ENCODE measurements around the gene CCDC146.
"Not testable (repeated sequence)": the region's sequence is repeated elsewhere in the genome, so short reads cannot be mapped to it uniquely, and the experiment has no call there.

CCDC146 gene

DNA sequence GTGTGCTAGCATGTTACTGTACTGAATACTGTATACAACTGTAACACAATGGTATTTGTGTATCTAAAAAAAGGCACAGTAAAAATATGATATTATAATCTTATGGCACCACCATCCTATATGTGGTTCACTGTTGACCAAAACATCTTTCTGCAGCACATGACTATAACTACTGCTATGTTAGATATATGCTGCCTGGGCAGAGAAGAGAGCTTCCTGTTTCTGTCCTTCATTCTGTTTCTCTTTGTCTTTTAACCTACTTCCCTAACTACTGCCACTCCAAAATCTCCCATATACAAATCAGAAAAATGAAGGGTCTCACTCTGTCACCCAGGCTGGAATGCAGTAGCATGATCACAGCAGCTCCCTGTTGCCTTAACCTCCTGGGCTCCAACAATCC is 86.0 kb downstream of the CCDC146 start:
- Histone ChIP-seq H3K4me3 (ENCODE audit: low read depth, low read length) (no peak overlapping the region), H3K36me3 (ENCODE audit: control insufficient read depth, insufficient read depth, low read length) (no peaks in the 10 kb centered on the region), H3K79me2 (no peaks in the 10 kb centered on the region), H3K27ac (no peak overlapping the region), H2AFZ (no peak overlapping the region), H3K4me1 (no peaks in the 10 kb centered on the region), H3K9me3 (ENCODE audit: control insufficient read depth, low read length) (no peaks in the 10 kb centered on the region), H3K27me3 (ENCODE audit: control insufficient read depth, insufficient read depth, low read length) (no peaks in the 10 kb centered on the region), H3K4me2 (ENCODE audit: low read length) (no peak overlapping the region), H3K9ac (no peak overlapping the region)
- TF ChIP-seq, protein P1, sequence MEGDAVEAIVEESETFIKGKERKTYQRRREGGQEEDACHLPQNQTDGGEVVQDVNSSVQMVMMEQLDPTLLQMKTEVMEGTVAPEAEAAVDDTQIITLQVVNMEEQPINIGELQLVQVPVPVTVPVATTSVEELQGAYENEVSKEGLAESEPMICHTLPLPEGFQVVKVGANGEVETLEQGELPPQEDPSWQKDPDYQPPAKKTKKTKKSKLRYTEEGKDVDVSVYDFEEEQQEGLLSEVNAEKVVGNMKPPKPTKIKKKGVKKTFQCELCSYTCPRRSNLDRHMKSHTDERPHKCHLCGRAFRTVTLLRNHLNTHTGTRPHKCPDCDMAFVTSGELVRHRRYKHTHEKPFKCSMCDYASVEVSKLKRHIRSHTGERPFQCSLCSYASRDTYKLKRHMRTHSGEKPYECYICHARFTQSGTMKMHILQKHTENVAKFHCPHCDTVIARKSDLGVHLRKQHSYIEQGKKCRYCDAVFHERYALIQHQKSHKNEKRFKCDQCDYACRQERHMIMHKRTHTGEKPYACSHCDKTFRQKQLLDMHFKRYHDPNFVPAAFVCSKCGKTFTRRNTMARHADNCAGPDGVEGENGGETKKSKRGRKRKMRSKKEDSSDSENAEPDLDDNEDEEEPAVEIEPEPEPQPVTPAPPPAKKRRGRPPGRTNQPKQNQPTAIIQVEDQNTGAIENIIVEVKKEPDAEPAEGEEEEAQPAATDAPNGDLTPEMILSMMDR (IDR thresholded peaks at IDR 0.05): no peak

DNA sequence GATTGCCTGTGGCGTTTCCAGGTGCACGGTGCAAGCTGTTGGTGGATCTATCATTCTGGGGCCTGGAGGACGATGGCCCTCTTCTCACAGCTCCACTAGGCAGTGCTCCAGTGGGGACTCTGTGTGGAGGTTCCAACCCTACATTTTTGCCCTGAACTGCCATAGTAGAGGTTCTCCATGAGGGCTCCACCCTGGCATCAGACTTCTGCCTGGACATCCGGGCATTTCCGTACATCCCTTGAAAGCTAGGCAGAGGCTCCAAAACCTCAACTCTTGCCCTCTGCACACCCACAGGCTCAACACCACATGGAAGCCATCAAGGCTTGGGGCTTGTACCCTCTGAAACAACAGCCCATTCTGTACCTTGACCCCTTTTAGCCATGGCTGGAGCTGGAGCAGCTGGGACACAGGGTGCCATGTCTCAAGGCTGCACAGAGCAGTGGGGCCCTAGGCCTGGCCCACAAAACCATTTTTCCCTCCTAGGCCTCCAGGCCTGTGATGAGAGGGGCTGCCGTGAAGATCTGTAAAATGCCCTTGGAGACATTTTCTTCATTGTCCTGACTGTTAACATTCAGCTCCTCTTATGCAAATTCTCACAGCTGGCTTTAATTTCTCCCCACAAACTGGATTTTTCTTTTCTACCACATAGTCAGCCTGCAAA is 87.2 kb downstream of the CCDC146 start:
- TF ChIP-seq, protein P1 (IDR thresholded peaks at IDR 0.05): no peak
- no peaks in the 10 kb centered on the region for H3K9me3 ChIP-seq (ENCODE audit: control insufficient read depth, low read length)
- no peak overlapping the region for H3K27ac ChIP-seq
- H3K4me3 ChIP-seq (ENCODE audit: low read depth, low read length): no peak overlapping the region
- no peaks in the 10 kb centered on the region for H3K36me3 ChIP-seq (ENCODE audit: control insufficient read depth, insufficient read depth, low read length)
- H3K79me2 ChIP-seq: no peaks in the 10 kb centered on the region
- no peak overlapping the region for H3K4me2 ChIP-seq (ENCODE audit: low read length)
- H3K4me1 ChIP-seq: no peaks in the 10 kb centered on the region
- no peak overlapping the region for H2AFZ ChIP-seq
- H3K27me3 ChIP-seq (ENCODE audit: control insufficient read depth, insufficient read depth, low read length): no peaks in the 10 kb centered on the region
- H3K9ac ChIP-seq: no peak overlapping the region

DNA sequence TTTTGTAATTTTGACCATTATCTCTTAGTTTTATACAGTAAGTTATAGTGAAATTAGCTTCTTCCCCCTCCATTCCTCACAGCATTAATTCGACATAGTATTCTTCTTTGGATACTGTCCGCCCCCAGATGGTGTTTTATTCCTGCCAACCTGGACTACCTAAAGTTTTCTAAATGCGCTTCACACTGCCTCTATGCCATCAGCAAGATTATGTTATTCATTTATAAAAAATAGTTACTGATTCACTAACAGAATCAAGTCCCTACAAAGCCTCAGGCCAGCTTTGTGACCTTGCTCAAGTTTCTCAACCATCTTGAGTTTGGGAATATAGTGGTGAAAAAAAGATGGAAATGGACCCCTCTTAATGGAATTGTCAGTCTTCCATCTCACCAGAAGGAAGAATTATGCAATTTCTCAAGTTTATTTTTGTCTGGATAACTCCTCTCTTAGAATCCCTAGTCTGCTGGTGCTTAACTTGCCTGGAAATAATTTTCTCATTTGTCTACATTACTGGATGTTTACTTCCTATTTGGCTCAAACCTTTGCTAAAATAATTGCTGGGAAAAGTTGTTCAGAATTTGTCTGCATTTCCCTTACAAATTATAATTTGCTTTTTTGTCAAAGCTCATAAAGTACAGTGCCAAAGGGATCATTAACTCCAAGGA is 93.9 kb downstream of the CCDC146 start:
- H3K4me3 ChIP-seq (ENCODE audit: low read depth, low read length): no peak overlapping the region
- no peaks in the 10 kb centered on the region for H3K36me3 ChIP-seq (ENCODE audit: control insufficient read depth, insufficient read depth, low read length)
- H3K9ac ChIP-seq: no peak overlapping the region
- no peaks in the 10 kb centered on the region for H3K9me3 ChIP-seq (ENCODE audit: control insufficient read depth, low read length)
- H2AFZ ChIP-seq: no peak overlapping the region
- no peaks in the 10 kb centered on the region for H3K27me3 ChIP-seq (ENCODE audit: control insufficient read depth, insufficient read depth, low read length)
- H3K4me1 ChIP-seq: no peaks in the 10 kb centered on the region
- TF ChIP-seq, protein P1 (IDR thresholded peaks at IDR 0.05): no peak
- H3K27ac ChIP-seq: no peak overlapping the region
- no peak overlapping the region for H3K4me2 ChIP-seq (ENCODE audit: low read length)
- no peaks in the 10 kb centered on the region for H3K79me2 ChIP-seq

DNA sequence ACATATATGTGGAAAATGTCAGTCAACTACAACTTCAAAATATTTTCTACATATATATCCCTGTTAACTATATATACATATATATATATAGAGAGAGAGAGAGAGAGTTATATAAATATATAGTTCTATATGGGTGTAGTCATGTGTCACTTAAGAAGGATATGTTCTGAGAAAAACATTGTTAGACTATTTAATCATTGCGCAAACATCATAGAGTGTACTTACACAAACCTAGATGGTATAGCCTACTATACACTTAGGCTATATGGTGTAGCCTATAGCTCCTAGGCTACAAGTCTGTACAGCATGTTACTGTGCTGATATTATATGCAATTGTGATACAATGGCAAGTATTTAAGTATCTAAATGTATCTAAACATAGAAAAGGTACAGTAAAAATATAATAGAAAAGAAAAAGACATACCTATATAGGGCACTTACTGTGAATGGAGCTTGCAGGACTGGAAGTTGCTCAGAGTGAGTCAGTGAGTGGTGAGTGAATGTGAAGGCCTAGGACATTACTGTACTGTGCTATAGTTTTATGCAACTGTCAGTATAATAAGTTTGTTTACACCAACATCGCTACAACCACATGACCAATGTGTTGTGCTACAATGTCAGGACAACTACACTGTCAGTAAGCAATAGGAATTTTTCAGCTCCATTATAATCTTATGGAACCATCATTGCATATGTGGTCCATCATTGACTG is 95.2 kb downstream of the CCDC146 start:
- H3K4me2 ChIP-seq (ENCODE audit: low read length): no peak overlapping the region
- no peak overlapping the region for H3K9ac ChIP-seq
- H3K79me2 ChIP-seq: no peaks in the 10 kb centered on the region
- H3K27ac ChIP-seq: no peak overlapping the region
- no peaks in the 10 kb centered on the region for H3K9me3 ChIP-seq (ENCODE audit: control insufficient read depth, low read length)
- TF ChIP-seq, protein P1 (IDR thresholded peaks at IDR 0.05): no peak
- no peak overlapping the region for H2AFZ ChIP-seq
- H3K36me3 ChIP-seq (ENCODE audit: control insufficient read depth, insufficient read depth, low read length): no peaks in the 10 kb centered on the region
- no peaks in the 10 kb centered on the region for H3K27me3 ChIP-seq (ENCODE audit: control insufficient read depth, insufficient read depth, low read length)
- H3K4me3 ChIP-seq (ENCODE audit: low read depth, low read length): no peak overlapping the region
- no peaks in the 10 kb centered on the region for H3K4me1 ChIP-seq

DNA sequence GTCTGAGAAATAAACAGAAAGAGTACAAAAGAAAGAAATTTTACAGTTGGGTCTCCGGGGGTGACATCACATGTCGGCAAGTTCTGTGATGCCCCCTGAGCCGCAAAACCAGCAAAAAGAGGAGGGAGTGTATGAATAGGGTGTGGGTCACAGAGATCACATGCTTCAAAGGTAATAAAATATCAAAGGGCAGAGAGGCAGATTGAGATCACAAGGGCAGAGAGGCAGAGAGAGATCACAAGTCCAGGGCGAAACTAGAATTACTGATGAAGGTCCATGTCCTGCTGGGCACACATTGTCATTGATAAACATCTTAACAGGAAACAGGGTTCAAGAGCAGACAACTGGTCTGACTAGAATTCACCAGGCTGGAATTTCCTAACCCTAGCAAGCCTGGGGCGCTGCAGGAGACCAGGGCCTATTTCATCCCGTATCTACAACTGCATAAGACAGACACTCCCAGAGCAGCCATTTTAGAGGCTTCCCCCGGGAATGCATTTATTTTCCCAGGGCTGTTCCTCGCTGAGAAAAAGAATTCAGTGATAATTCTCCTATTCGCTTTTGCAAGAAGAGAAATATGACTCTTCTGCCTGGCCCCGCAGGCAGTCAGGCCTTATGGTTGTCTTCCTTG is 97.4 kb downstream of the CCDC146 start:
- H3K27ac ChIP-seq; H3K4me1 ChIP-seq; H3K4me3 ChIP-seq (ENCODE audit: low read depth, low read length); H2AFZ ChIP-seq; H3K79me2 ChIP-seq; H3K27me3 ChIP-seq (ENCODE audit: control insufficient read depth, insufficient read depth, low read length); H3K9me3 ChIP-seq (ENCODE audit: control insufficient read depth, low read length); H3K4me2 ChIP-seq (ENCODE audit: low read length); H3K9ac ChIP-seq; H3K36me3 ChIP-seq (ENCODE audit: control insufficient read depth, insufficient read depth, low read length): not testable (repeated sequence)
